Measurements from ENCODE around the gene UQCRC1. TPM values are rescaled to one million over a fixed set of nuclear protein-coding genes. Genes with fewer than 3 reads are reported as not detected.

The UQCRC1 gene
- total RNA-seq, 1 donor from 2014 or later: 297 TPM

- no peak overlapping the region for H3K4me3 Mint-ChIP-seq
- H3K4me1 Mint-ChIP-seq: no peaks in the 10 kb centered on the region
- no peak for DNase-seq (ENCODE audit: low read depth, low spot score)
- TF ChIP-seq CTCF (conservative IDR thresholded peaks at IDR 0.05): no peak
- peaks cover under 1% of the 10 kb centered on the region for H3K27me3 Mint-ChIP-seq (ENCODE audit: low read depth)
- no peaks in the 10 kb centered on the region for H3K9me3 Mint-ChIP-seq
- H3K27ac Mint-ChIP-seq (ENCODE audit: unreplicated experiment): no peak overlapping the region
- no peaks in the 10 kb centered on the region for H3K36me3 Mint-ChIP-seq (ENCODE audit: low read depth)
These were observed 21.8 kb downstream of the UQCRC1 start for GRCh38 chr3:48587686-48588085.

- H3K36me3 Mint-ChIP-seq (ENCODE audit: low read depth): no peaks in the 10 kb centered on the region
- no peak overlapping the region for H3K27ac Mint-ChIP-seq (ENCODE audit: unreplicated experiment)
- H3K27me3 Mint-ChIP-seq (ENCODE audit: low read depth): no peaks in the 10 kb centered on the region
- DNase-seq (ENCODE audit: low read depth, low spot score): no peak
- H3K9me3 Mint-ChIP-seq: no peaks in the 10 kb centered on the region
- H3K4me3 Mint-ChIP-seq: no peak overlapping the region
- no peak for TF ChIP-seq CTCF (conservative IDR thresholded peaks at IDR 0.05)
- H3K4me1 Mint-ChIP-seq: no peaks in the 10 kb centered on the region
These were observed 24.0 kb downstream of the UQCRC1 start for GRCh38 chr3:48585411-48585810.

- Mint-ChIP-seq H3K27ac (ENCODE audit: unreplicated experiment) (no peak overlapping the region), H3K9me3 (no peaks in the 10 kb centered on the region), H3K4me1 (no peaks in the 10 kb centered on the region), H3K4me3 (no peak overlapping the region), H3K27me3 (ENCODE audit: low read depth) (no peaks in the 10 kb centered on the region), H3K36me3 (ENCODE audit: low read depth) (no peaks in the 10 kb centered on the region)
- no peak for TF ChIP-seq CTCF (conservative IDR thresholded peaks at IDR 0.05)
- no peak for DNase-seq (ENCODE audit: low read depth, low spot score)
These were observed 24.6 kb downstream of the UQCRC1 start for GRCh38 chr3:48584836-48585235.

GRCh38 chr3:48581621-48582481 is 27.6 kb downstream of the UQCRC1 start:
- H3K9me3 Mint-ChIP-seq: no peaks in the 10 kb centered on the region
- no peak for DNase-seq (ENCODE audit: low read depth, low spot score)
- no peak overlapping the region for H3K27ac Mint-ChIP-seq (ENCODE audit: unreplicated experiment)
- no peak for TF ChIP-seq CTCF (conservative IDR thresholded peaks at IDR 0.05)
- H3K4me3 Mint-ChIP-seq: no peak overlapping the region
- no peaks in the 10 kb centered on the region for H3K27me3 Mint-ChIP-seq (ENCODE audit: low read depth)
- H3K4me1 Mint-ChIP-seq: no peaks in the 10 kb centered on the region
- H3K36me3 Mint-ChIP-seq (ENCODE audit: low read depth): no peaks in the 10 kb centered on the region

- H3K27me3 Mint-ChIP-seq (ENCODE audit: low read depth): no peaks in the 10 kb centered on the region
- TF ChIP-seq CTCF (conservative IDR thresholded peaks at IDR 0.05): no peak
- DNase-seq (ENCODE audit: low read depth, low spot score): no peak
- no peaks in the 10 kb centered on the region for H3K36me3 Mint-ChIP-seq (ENCODE audit: low read depth)
- no peak overlapping the region for H3K4me3 Mint-ChIP-seq
- H3K27ac Mint-ChIP-seq (ENCODE audit: unreplicated experiment): no peak overlapping the region
- no peaks in the 10 kb centered on the region for H3K9me3 Mint-ChIP-seq
- no peaks in the 10 kb centered on the region for H3K4me1 Mint-ChIP-seq
These were observed 32.8 kb downstream of the UQCRC1 start for GRCh38 chr3:48576647-48577046.

Data from neural crest cell (in vitro differentiated cells).